ENCODE data around the gene RPS6KA6.

DNA sequence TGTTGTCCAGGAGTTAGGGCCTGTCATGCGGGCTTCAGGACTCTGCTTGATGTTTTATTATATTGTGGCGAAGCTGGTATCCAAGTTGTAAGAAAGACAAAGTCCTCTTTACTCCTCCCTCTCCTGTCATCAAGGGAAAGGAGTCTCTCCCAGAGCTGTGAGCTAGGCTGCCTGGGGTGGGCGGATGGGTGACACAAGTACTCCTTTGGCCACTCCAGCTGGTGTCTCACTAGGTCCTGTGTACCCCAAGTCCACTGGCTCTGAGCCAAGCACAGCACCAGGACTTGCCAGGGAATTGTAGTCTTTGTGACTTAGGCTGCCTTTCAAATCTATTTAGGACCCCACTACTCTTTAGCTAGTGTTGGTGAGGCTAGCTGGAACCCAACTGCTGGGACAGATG lies 36.7 kb upstream of the RPS6KA6 start:
- TF ChIP-seq, protein P1, sequence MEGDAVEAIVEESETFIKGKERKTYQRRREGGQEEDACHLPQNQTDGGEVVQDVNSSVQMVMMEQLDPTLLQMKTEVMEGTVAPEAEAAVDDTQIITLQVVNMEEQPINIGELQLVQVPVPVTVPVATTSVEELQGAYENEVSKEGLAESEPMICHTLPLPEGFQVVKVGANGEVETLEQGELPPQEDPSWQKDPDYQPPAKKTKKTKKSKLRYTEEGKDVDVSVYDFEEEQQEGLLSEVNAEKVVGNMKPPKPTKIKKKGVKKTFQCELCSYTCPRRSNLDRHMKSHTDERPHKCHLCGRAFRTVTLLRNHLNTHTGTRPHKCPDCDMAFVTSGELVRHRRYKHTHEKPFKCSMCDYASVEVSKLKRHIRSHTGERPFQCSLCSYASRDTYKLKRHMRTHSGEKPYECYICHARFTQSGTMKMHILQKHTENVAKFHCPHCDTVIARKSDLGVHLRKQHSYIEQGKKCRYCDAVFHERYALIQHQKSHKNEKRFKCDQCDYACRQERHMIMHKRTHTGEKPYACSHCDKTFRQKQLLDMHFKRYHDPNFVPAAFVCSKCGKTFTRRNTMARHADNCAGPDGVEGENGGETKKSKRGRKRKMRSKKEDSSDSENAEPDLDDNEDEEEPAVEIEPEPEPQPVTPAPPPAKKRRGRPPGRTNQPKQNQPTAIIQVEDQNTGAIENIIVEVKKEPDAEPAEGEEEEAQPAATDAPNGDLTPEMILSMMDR (IDR thresholded peaks at IDR 0.05): no peak
- TF ChIP-seq EZH2 (IDR thresholded peaks at IDR 0.05; ENCODE audit: borderline replicate concordance, insufficient read depth, low read depth, low read length, poor library complexity, severe bottlenecking): no peak

Data from B cell (primary cell).